ENCODE measurements around the gene UNC5A. TPM values are rescaled to one million over a fixed set of nuclear protein-coding genes. Genes with fewer than 3 reads are reported as not detected.
A peak's percentile ranks its signal among the peaks of the same experiment; 100 is the strongest.
"Not testable (repeated sequence)": the region's sequence is repeated elsewhere in the genome, so short reads cannot be mapped to it uniquely, and the experiment has no call there.

The UNC5A gene
- total RNA-seq, 1 donor from 2014 or later, result 6.1 TPM

- no peak for DNase-seq (ENCODE audit: low spot score in 2 of 2)
- FAIRE-seq, result no peak
Measured at GRCh38 chr5:176857894-176858273, 47.5 kb downstream of the UNC5A start.

GRCh38 chr5:176859916-176860315, 49.6 kb downstream of the UNC5A start:
- no peak for FAIRE-seq
- DNase-seq (ENCODE audit: low spot score in 2 of 2), result no peak

GRCh38 chr5:176860381-176860780, 50.0 kb downstream of the UNC5A start:
- no peak for DNase-seq (ENCODE audit: low spot score in 2 of 2)
- no peak for FAIRE-seq

- DNase-seq (ENCODE audit: low spot score in 2 of 2), result no peak
- FAIRE-seq, result no peak
Measured at GRCh38 chr5:176861276-176861675, 50.9 kb downstream of the UNC5A start.

- no peak for FAIRE-seq
Measured at GRCh38 chr5:176862330-176862995, 52.1 kb downstream of the UNC5A start.

GRCh38 chr5:176863041-176863764, 52.8 kb downstream of the UNC5A start:
- FAIRE-seq (no peak), DNase-seq (ENCODE audit: low spot score in 2 of 2) (no peak)

More at GRCh38 chr5:176862330-176862995, 52.1 kb downstream of the UNC5A start:
- no peak for DNase-seq (ENCODE audit: low spot score in 2 of 2)

GRCh38 chr5:176863765-176864098, 53.4 kb downstream of the UNC5A start:
- DNase-seq (ENCODE audit: low spot score in 2 of 2) (no peak), FAIRE-seq (no peak)

GRCh38 chr5:176864755-176865154, 54.4 kb downstream of the UNC5A start:
- DNase-seq (ENCODE audit: low spot score in 2 of 2) (no peak), FAIRE-seq (no peak)

GRCh38 chr5:176865964-176866363, 55.6 kb downstream of the UNC5A start:
- DNase-seq (ENCODE audit: low spot score in 2 of 2), result no peak
- FAIRE-seq, result no peak

GRCh38 chr5:176866707-176867310, 56.5 kb downstream of the UNC5A start:
- DNase-seq (ENCODE audit: low spot score in 2 of 2) (no peak), FAIRE-seq (no peak)

- DNase-seq (ENCODE audit: low spot score in 2 of 2) (no peak), FAIRE-seq (no peak)
Measured at GRCh38 chr5:176868126-176868525, 57.8 kb downstream of the UNC5A start.

- FAIRE-seq, result no peak
Measured at GRCh38 chr5:176868731-176869130, 58.4 kb downstream of the UNC5A start.

GRCh38 chr5:176869501-176870109, 59.2 kb downstream of the UNC5A start:
- no peak for FAIRE-seq
- DNase-seq (ENCODE audit: low spot score in 2 of 2), result no peak

More at GRCh38 chr5:176868731-176869130, 58.4 kb downstream of the UNC5A start:
- no peak for DNase-seq (ENCODE audit: low spot score in 2 of 2)

GRCh38 chr5:176870110-176870591, 59.8 kb downstream of the UNC5A start:
- no peak for FAIRE-seq
- DNase-seq (ENCODE audit: low spot score in 2 of 2), result peak in 1 of 2 donors; percentile 67

- FAIRE-seq; DNase-seq (ENCODE audit: low spot score in 2 of 2): not testable (repeated sequence)
Measured at GRCh38 chr5:176870644-176871043, 60.3 kb downstream of the UNC5A start.

- not testable (repeated sequence) for FAIRE-seq
Measured at GRCh38 chr5:176872586-176872985, 62.2 kb downstream of the UNC5A start.

GRCh38 chr5:176873011-176873410, 62.7 kb downstream of the UNC5A start:
- DNase-seq (ENCODE audit: low spot score in 2 of 2); FAIRE-seq: not testable (repeated sequence)

More at GRCh38 chr5:176872586-176872985, 62.2 kb downstream of the UNC5A start:
- not testable (repeated sequence) for DNase-seq (ENCODE audit: low spot score in 2 of 2)

GRCh38 chr5:176873541-176874172, 63.3 kb downstream of the UNC5A start:
- DNase-seq (ENCODE audit: low spot score in 2 of 2) (no peak), FAIRE-seq (no peak)

GRCh38 chr5:176874198-176874780, 63.9 kb downstream of the UNC5A start:
- no peak for DNase-seq (ENCODE audit: low spot score in 2 of 2)
- no peak for FAIRE-seq

GRCh38 chr5:176875014-176875550, 64.7 kb downstream of the UNC5A start:
- FAIRE-seq, result no peak
- DNase-seq (ENCODE audit: low spot score in 2 of 2), result no peak

Data from frontal cortex (tissue), 4 donors.